ENCODE results near the gene ZNF341. TPM values are rescaled to one million over a fixed set of nuclear protein-coding genes. Genes with fewer than 3 reads are reported as not detected.

Gene ZNF341
- total RNA-seq (2022; extraction: Qiagen RNA extraction; ENCODE audit: low read depth), result 2.9 to 5.5 TPM (median 4.4 TPM) in 5 replicates

GRCh38 chr20:33731693-33732165 is at the start of gene ZNF341:
Gene ZNF341, plus strand, starts transcription at chr20:33731996. Its CDS starts 26 bp downstream, at chr20:33732022.

GRCh38 chr20:33686100-33686983 is 45.5 kb upstream of the ZNF341 start, which contains the start of gene E2F1:
Gene E2F1, minus strand, starts transcription at chr20:33686385. Its CDS starts 121 bp downstream, at chr20:33686264.

GRCh38 chr20:33719989-33720709 is 11.6 kb upstream of the ZNF341 start, which contains the start of gene PXMP4:
Gene PXMP4, minus strand, starts transcription at chr20:33720310. Its CDS starts 103 bp downstream, at chr20:33720207.

GRCh38 chr20:33810885-33811775 is 79.3 kb downstream of the ZNF341 start, which contains the start of gene CHMP4B:
Gene CHMP4B, plus strand, starts transcription at chr20:33811348. Its CDS starts 121 bp downstream, at chr20:33811469.

Other genes starting within 250 kb of the ZNF341 start
- gene CBFA2T2, start 241.9 kb upstream of the ZNF341 start, total RNA-seq (2022; extraction: Qiagen RNA extraction; ENCODE audit: low read depth), result 4.6 to 7.7 TPM (median 6.0 TPM) in 5 replicates
- gene C20orf144, start 69.7 kb upstream of the ZNF341 start, total RNA-seq (2022; extraction: Qiagen RNA extraction; ENCODE audit: low read depth), result 0.06 to 0.18 TPM (median 0.09 TPM) in 5 replicates
- 0.02 TPM in 1 of 5 replicates, not detected in the others for gene ACTL10, start 65.1 kb upstream of the ZNF341 start, total RNA-seq (2022; extraction: Qiagen RNA extraction; ENCODE audit: low read depth)
- 10.7 to 15.2 TPM (median 14.2 TPM) in 5 replicates for gene NECAB3, start 57.6 kb upstream of the ZNF341 start, total RNA-seq (2022; extraction: Qiagen RNA extraction; ENCODE audit: low read depth)
- 27.2 to 31.6 TPM (median 29.4 TPM) in 5 replicates for gene E2F1, start 45.6 kb upstream of the ZNF341 start, total RNA-seq (2022; extraction: Qiagen RNA extraction; ENCODE audit: low read depth)
- gene PXMP4, start 11.7 kb upstream of the ZNF341 start, total RNA-seq (2022; extraction: Qiagen RNA extraction; ENCODE audit: low read depth), result 4.3 to 8.1 TPM (median 5.7 TPM) in 5 replicates
- 160 to 203 TPM (median 186 TPM) in 5 replicates for gene CHMP4B, start 79.4 kb downstream of the ZNF341 start, total RNA-seq (2022; extraction: Qiagen RNA extraction; ENCODE audit: low read depth)

Measured in A549 treated with CpdA at 1 μM for 4 hours (cell line).